A673 (cell line): Measurements from ENCODE around the gene GARNL3. TPM values are rescaled to one million over a fixed set of nuclear protein-coding genes. Genes with fewer than 3 reads are reported as not detected.

Experiments
- BruUV-seq: library from RNA; stranded (reverse); fragments of 400-500 nt; replicated peaks from 2 replicates; lab custom pipeline; 2021; lab: Mats Ljungman, UMichigan
- CTCF ChIA-PET: fragments of 300-600 bp; sonication (Branson Sonifier 250); formaldehyde crosslinking; loops from one replicate; lab custom pipeline; 2022; ENCODE audit warnings: antibody characterized with exemption; lab: Charles Lee
- POLR2A ChIA-PET: fragments of 300-600 bp; sonication (Branson Sonifier 250); formaldehyde crosslinking; loops from one replicate; lab custom pipeline; 2022; ENCODE audit warnings: antibody characterized with exemption; ENCODE audit not compliant: low non-redundant PET; lab: Charles Lee
- DNase-seq: peaks from one replicate; pipeline ENCODE4 v3.0.0-alpha.2; 2015; ENCODE audit warnings: low spot score
- H3K27ac ChIP-seq: fragments of 200-600 bp; sonication (generic); 2 replicates; pipeline ENCODE4 v1.5.1; 2016; ENCODE audit warnings: mixed run types, low read depth, mild to moderate bottlenecking, mixed read lengths, antibody characterized with exemption, low read length; ENCODE audit not compliant: poor library complexity, severe bottlenecking
- H3K27me3 ChIP-seq: fragments of 200-600 bp; sonication (generic); replicated peaks from 2 replicates; pipeline ENCODE4 v1.6.1; 2017; ENCODE audit warnings: mixed run types, low read depth, mild to moderate bottlenecking, mixed read lengths, antibody characterized with exemption, low read length; ENCODE audit not compliant: insufficient read depth, poor library complexity
- H3K36me3 ChIP-seq: fragments of 200-600 bp; sonication (generic); 2 replicates; pipeline ENCODE4 v1.6.1; 2016; ENCODE audit warnings: mixed run types, mild to moderate bottlenecking, mixed read lengths, antibody characterized with exemption, low read length; ENCODE audit not compliant: insufficient read depth, poor library complexity, severe bottlenecking
- H3K4me1 ChIP-seq: fragments of 200-600 bp; sonication (generic); 2 replicates; pipeline ENCODE4 v1.6.1; 2017; ENCODE audit warnings: mixed run types, mild to moderate bottlenecking, mixed read lengths, antibody characterized with exemption, low read length; ENCODE audit not compliant: insufficient read depth, poor library complexity, severe bottlenecking
- H3K4me3 ChIP-seq: fragments of 200-600 bp; sonication (generic); 2 replicates; pipeline ENCODE4 v1.5.1; 2016; ENCODE audit warnings: low read depth, mixed run types, mild to moderate bottlenecking, mixed read lengths, low read length; ENCODE audit not compliant: poor library complexity, severe bottlenecking
- H3K9me3 ChIP-seq: fragments of 200-600 bp; sonication (generic); 2 replicates; pipeline ENCODE4 v1.6.1; 2016; ENCODE audit warnings: mixed run types, low read depth, mild to moderate bottlenecking, mixed read lengths, antibody characterized with exemption, low read length; ENCODE audit not compliant: poor library complexity, severe bottlenecking
- CTCF ChIP-seq: fragments of 300-800, 200-600 bp; sonication (generic); conservative IDR thresholded peaks from 2 replicates; pipeline ENCODE4 v1.5.1; 2017; ENCODE audit warnings: low read depth, mild to moderate bottlenecking, antibody characterized with exemption, low read length, moderate library complexity, mixed read lengths
- EZH2 ChIP-seq: fragments of 200-600 bp; sonication (generic); IDR thresholded peaks from 2 replicates; pipeline ENCODE4 v1.6.1; 2017; ENCODE audit warnings: borderline replicate concordance, low read depth, mild to moderate bottlenecking, mixed read lengths, antibody characterized with exemption, low read length; ENCODE audit not compliant: poor library complexity, severe bottlenecking
- intact Hi-C: fragments of 100-400 bp; cut with micrococcal nuclease; formaldehyde crosslinking; loops from one replicate; pipeline ENCODE4 v1.10.0; 2022; ENCODE audit not compliant: unreplicated experiment
- total RNA-seq: library from RNA; stranded (reverse); gene quantifications from 2 replicates; pipeline ENCODE4 v1.2.3, GENCODE V29; 2021

GARNL3 gene
- total RNA-seq, 1 experiment from 2014 or later, result 7.8 TPM

GRCh38 chr9:127392166-127392565, 127.6 kb downstream of the GARNL3 start:
- no peaks in the 10 kb centered on the region for H3K9me3 ChIP-seq
- ChIA-PET CTCF (no interaction called here), POLR2A (no interaction called here)
- no peaks in the 10 kb centered on the region for H3K27me3 ChIP-seq
- TF ChIP-seq CTCF, result no peak
- TF ChIP-seq EZH2, result no peak
- no peak overlapping the region for H3K4me3 ChIP-seq
- H3K4me1 ChIP-seq, result peaks cover 5% of the 10 kb centered on the region
- intact Hi-C loops, result no loop called here
- DNase-seq, result no peak
- no TSS peak for BruUV-seq
- no peak overlapping the region for H3K27ac ChIP-seq
- no peaks in the 10 kb centered on the region for H3K36me3 ChIP-seq

GRCh38 chr9:127392976-127393375, 128.4 kb downstream of the GARNL3 start:
- Histone ChIP-seq H3K27ac (no peak overlapping the region), H3K9me3 (no peaks in the 10 kb centered on the region), H3K4me3 (no peak overlapping the region), H3K36me3 (no peaks in the 10 kb centered on the region), H3K4me1 (peaks cover 7% of the 10 kb centered on the region), H3K27me3 (no peaks in the 10 kb centered on the region)
- CTCF ChIA-PET, result no interaction called here
- POLR2A ChIA-PET, result no interaction called here
- TF ChIP-seq CTCF, result no peak
- TF ChIP-seq EZH2, result no peak
- no TSS peak for BruUV-seq
- intact Hi-C loops, result no loop called here
- no peak for DNase-seq

- POLR2A ChIA-PET, result no interaction called here
- H3K27ac ChIP-seq, result no peak overlapping the region
- TF ChIP-seq EZH2 (no peak), CTCF (no peak; the same call in 1 of the 2 replicates)
- DNase-seq, result no peak
- H3K9me3 ChIP-seq, result no peaks in the 10 kb centered on the region
- BruUV-seq, result no TSS peak
- peaks cover 5% of the 10 kb centered on the region for H3K4me1 ChIP-seq
- no peaks in the 10 kb centered on the region for H3K27me3 ChIP-seq
- H3K36me3 ChIP-seq, result no peaks in the 10 kb centered on the region
- CTCF ChIA-PET, result interaction anchor here (0.7 kb wide), 1 partner anchor 182 kb away, joined by 6 read pairs; no protein-coding TSS in a partner anchor
- intact Hi-C loops, result no loop called here
- no peak overlapping the region for H3K4me3 ChIP-seq
Observed at GRCh38 chr9:127393645-127394044, 129.1 kb downstream of the GARNL3 start.
